Stimulated activated CD4-positive, alpha-beta T cell treated with anti-CD3 and anti-CD28 coated beads, Interleukin-2, amount 100 ng/mL, for 48 hours (primary cell): ENCODE results near the gene CCDC106.

Source experiments
- DNase-seq, 2 donors: peaks; one replicate each; pipeline ENCODE4 v3.0.0-alpha.2; 2020

The CCDC106 gene

DNA sequence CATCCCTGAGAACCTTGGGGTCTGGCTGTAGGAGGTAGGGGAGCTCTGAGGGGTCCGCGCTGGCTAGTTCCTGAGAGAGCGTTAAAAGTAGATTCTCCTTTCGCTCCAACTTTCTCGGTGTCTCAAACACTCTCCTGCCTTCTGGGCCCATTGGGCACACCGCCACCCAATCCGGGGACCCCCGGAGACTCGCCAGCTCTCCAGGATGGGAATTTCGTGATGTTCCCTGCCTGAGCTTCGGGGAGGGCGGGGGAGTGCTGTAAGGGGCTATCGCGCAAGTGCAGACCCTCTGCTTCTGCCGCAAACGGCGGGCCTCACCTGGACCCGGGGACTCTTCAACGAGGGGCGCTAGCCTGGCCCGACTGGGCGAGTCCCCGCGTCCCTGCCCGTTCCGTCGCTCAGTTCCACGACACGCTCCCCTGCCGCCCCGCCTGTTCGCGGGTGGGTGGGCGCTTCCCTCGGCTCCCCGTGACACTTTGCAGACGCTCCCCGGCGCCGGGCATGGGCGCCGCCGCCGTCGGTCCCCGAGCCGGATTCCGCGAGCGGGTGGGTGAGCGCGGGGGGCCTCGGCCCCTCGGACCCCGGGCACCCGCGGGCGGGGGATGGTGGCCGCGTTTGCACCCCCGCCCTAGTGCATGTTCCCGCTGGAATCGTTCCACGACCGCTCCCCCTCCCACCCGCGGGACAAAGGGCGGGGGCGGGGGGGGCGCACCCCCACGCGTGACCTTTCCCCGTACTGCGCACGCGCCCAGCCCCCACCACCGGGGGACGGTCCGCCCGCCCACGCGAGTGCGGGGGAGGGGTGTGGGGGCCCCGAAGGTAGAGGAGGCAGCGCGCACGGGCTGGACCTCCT lies at the start of gene CCDC106:
Gene CCDC106 (plus strand): TSS at position 481 of the 853 bp plus-strand sequence. CDS start 835 bp downstream, outside the sequence.
- no peak for DNase-seq

DNA sequence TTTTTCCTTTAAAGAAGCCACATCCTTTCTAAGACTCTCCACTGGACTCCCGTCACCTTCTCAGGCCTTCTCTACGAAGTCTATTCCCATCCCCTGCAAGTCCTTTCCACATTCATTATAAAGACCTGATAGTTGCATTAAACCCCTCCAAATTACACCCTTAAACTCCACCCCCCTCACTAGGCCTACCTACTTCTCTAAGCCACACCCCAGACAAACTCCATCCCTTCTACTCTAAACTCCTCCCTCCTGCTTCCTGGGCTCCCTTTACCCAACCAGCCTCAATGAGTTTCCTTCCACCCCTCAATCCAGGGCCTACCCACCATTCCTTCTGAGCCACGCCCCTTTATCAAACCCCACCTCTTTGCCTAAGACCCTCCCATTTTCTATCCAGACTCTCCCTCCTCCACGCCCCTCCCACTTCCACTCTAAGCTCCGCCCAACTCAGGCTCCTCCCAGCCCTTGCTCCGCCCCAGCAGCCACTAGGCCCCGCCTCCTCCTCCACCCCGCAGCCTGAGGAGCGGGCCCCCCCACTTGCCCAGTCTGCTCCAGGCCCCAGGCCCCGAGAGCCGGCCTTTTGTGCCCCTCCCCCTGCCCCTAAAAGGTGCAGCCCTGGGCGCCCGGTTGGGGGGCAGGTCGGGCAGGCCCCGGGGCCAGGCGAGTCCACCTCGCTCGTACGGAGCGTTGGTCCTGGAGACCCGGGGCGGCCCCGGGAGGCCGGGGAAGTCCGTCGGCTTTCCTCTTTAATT lies 49.1 kb upstream of the CCDC106 start:
- peak; percentile 93 to 94 for DNase-seq

DNA sequence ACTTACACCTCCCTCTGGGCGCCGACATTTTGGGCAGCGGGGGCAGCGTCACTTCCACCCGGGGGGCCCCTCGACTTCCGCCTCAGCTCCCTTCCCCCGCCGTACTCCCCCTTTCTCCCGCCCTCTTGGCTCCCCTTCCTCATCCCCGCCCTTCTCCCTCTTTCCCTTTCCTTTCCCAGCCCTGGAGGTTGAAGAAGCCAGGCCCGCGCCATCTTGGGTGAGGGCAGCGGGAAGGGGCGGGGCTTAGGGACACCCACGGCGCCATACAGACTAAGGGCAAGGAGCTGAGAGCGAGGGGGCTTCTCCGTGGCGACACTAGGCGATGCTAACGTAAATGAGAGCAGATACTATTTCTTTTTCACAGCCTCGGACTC lies 48.6 kb upstream of the CCDC106 start, which contains the start of gene FIZ1:
Gene FIZ1 (minus strand): TSS at position 50 of the 374 bp plus-strand sequence. CDS start 1,652 bp downstream, outside the sequence.
- DNase-seq: peak; percentile 94 to 96

DNA sequence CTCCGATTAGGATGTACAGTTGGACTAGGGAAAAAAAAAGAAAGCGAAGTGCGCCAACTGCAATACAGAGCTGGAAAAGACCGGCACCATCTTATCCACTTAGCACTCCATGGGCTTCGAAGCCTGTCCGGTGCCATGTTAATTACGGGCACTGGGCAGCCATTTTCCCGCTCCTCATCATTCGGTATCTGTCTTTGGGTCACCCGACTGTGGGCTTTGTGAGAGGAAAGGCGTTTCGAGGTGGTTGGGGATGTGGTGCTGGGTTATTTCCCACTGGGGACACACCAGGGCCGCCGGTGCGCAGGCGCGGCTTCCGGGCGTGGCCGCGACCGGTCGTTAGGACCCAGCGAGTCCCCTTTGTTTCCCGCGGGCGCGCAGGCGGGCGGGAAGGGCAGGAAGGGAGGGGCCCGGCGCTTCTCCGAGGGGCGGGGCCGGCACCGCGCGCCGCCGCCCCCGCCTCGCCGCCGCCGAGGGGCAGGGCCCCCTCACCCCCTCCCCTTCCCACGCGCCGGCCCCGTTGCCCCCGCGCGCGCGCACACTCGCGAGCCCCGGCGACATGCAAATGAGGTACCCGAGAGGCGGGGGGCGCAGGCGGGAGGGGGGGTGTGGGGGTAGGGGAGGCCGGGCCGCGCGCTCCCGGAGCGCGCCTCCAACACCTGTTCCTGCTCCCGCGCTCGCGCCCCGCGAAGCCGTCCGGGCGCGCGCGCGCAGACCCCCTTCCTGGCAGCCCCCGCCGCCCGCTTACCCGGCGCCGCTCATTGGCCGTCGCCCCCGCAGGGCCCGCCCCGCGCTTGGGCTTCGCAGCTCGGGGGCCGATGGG lies 48.0 kb upstream of the CCDC106 start, which contains the start of gene ZNF524:
Gene ZNF524 (plus strand): TSS at position 447 of the 820 bp plus-strand sequence. CDS start 1,825 bp downstream, outside the sequence.
- peak; percentile 71 to 73 for DNase-seq

DNA sequence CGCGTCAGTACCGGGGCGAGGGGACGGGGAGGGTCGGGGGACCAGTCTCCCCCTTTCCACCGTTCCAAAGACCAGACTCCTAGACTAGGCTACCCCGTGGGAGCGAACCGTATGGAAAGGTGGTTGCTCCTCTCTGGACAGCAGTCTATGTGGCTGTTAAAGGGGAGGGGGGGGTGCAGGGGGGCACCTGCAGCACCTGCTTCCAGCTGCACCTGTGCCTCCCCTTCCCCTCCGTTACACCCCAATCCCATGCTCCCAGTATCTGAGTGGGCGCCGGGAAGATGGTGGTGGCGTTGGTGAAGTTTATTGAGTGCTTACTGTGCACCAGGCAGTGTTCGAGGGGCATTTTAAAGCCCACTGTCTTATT lies 47.4 kb upstream of the CCDC106 start:
- DNase-seq: no peak

DNA sequence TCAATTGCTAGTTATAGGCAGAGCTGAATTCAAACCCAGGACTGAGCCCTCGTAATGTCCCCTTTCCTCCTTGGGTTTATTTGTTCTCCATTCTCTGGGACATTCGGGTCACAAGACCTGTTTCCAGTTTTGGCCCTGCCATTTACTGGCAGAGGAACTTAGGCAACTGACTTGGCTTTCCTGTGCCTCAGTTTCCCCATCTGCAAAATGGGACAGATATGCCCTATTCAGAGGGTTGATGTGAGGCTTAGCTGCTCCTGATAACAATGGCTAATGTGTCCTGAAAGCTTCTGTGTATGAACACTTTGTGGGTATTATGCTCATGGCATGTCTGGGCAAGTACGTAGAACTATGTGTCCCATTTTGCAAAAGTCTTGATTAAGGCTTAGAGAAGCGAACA lies 46.9 kb upstream of the CCDC106 start:
- no peak for DNase-seq

DNA sequence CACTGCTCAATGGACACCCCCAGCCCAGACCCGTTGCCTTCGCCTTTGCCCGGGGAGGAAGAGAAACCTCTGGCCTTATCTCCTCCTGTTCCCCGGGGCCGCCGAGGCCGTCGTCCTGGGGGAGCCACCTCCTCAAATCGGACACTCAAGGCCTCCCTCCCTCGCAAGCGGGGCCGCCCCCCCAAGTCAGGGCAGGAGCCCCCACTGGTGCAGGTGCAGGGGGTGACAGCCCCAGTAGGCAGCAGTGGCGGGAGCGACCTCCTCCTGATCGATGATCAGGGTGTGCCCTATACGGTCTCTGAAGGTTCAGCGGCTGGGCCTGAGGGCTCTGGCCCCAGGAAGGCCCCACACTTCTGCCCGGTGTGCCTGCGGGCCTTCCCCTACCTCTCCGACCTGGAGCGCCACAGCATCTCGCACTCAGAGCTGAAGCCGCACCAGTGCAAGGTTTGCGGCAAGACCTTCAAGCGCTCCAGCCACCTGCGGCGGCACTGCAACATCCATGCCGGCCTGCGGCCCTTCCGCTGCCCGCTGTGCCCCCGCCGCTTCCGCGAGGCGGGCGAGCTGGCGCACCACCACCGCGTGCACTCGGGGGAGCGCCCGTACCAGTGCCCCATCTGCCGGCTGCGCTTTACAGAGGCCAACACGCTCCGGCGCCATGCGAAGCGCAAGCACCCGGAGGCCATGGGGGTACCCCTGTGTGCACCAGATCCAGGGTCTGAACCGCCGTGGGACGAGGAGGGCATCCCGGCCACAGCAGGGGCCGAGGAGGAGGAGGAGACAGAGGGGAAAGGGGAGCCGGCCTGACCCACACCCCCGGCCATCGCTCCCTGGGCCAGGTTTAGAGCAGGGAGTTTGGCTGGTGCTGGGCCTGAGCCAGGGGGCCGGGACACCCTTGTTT lies 45.7 kb upstream of the CCDC106 start:
- no peak for DNase-seq

DNA sequence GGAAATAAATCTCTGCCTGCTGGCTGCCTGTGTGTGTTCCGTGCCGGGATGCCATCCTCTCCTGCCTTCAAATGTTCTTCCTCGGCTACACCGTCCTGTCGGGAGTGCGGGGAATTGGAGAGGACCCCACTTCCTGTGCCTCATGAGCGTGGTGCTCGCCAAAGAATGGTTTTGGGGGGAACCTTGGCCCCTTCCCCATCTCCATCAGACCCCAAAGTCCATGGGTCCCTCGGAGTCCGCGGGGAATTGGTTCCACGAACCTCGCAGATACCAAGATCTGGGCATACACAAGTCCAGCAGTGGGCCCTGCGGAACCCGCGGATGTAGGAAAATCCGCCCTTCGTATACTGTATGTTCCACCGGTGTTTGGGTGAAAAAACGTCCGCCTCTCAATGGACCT lies 44.9 kb upstream of the CCDC106 start:
- DNase-seq: no peak

DNA sequence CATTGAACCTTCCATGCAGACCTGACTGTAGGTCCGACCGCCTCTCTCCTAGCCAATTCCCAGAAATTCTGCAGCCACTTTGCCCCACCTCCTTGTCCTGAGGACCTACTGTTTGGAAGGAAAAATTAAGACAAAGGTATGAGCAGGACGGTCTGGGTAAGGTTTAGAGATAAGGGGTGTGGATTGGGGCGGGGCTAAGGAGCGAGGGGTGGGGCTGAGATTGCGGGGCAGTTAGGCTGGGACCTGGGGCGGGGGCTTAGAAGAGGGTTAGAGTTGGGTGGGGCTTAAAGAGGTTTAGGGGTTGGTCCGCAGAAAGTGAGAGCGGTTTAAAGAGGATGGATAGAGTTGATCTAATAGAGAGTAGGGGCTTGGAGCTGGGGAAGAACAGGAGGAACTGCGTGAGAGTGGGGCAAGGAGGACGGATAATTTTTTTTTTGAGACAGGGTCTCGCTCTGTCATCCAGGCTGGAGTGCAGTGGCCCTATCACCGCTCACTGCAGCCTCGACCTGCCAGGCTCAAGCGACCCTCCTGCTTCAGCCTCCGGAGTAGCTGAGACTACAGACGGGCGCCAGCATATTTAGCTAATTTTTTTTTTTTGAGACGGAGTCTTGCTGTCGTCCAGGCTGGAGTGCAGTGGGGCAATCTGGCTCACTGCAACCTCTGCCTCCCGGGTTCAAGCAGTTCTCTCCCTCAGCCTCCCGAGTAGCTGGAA lies 44.3 kb upstream of the CCDC106 start:
- no peak for DNase-seq

DNA sequence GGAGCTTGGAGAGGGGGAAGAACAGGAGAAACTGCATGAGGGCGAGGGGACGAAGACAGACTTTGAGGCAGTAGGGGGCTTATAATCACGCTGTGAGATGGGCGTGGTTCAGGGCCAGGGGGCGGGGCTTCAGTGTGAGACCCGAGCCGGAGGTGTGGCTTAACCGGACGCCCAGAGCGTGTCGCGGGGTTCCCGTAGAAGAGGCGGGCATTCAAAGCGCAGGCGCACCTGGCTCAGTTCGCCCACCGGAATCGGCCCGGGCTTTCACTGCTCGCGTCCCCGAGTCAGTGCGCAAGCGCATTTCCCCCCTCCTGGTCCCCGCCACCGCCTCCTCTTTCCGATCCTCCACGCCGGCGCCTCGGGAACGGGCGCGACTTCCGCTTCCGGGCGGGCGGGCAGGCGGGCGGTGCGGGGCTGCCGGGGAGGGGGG lies 42.8 kb upstream of the CCDC106 start:
- peak; percentile 98 to 99 for DNase-seq

DNA sequence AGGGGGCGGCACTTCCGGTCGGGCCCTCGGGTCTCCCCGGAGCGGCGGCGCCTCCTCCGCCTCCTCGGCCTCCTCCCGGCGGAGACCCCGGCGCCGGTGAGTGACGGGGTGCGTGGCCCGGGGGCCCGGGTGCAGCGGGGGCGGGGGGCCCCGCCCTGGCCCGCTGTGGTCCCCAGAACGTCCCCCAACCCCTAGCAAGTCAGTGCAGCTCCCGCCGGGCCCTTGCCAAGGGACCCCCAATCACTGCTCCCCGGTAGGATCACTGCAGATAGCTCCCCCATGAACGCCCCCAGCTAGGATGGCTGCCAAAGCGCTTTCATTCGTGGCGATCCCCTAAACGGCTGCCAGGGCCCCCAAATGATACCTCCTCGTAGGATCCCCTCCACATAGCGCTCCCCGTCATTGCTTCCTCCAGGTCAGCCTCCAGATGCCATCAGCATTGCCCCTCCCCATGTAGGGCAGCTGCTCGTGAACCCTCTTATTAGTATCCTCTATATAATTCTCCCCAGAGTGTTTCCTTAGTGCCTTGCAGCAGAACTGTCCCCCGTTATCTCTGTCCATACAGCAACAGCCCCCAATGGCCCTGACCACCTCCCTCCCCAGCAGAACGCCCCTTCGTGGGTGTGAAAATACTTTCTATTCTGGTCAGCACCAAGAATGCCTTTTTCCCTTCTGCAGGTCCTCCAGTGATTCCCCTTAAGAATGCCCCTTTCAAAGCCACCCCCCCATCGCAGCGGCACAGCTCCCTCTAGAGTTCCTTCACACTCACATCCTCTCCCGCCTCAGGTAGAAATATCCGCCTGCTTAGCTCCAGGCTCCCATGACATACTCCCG lies 42.2 kb upstream of the CCDC106 start, which contains the start of gene ZNF865:
Gene ZNF865 (plus strand): TSS at position 11 of the 834 bp plus-strand sequence. CDS start 7,972 bp downstream, outside the sequence.
- DNase-seq: peak; percentile 58

DNA sequence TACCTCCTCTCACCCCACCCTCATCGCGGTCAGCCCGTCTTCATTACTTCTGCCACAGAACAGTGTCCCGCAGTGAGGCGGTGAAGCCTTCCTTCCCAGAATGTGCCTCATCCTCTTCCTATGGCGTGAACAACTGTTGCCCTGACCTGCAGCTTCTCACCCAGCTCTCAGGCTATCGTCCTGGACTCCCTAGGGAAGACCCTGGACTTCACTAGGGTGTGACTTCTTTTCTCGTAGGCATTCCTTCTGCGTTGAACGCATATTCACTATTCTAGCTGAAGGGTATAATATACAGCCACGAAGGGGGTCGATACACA lies 41.6 kb upstream of the CCDC106 start:
- no peak for DNase-seq

DNA sequence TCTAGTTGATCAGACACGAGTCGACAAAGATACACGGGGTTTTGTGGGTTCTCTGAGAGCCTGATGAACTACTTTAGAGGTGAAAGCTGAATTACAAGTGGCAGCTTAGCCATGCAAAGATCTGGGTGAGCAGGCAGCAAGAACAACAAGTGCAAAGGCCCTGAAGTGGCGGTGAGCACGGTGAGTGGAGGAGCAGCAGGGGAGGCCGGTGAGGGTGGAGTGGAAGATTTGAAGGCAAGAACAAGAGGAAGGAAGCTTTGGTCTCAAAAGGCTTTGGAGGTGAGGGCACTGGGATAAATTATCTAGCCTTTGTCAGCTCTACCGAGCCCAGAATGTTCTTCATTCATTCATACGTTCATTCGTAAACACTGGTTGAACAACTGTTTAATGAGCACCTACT lies 41.2 kb upstream of the CCDC106 start:
- DNase-seq: no peak

DNA sequence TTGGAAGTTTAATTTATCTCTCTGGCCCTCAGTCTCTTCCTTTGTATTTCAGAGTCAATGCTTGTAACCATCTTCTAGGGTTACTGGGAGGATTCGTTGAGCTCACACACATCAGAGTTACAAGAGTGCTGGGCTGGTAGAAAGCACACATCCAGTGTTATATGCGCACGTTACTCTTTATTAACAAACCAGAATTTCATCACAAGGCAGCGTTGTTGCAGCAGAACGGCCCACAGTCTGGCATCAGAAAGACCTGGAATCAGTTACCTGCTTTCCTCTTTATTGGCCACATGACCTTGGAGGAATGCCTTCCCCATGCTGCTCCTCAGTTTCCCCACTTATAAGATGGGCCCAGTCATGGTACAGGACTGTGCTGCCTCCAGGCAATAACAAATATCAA lies 38.7 kb upstream of the CCDC106 start:
- DNase-seq: no peak

DNA sequence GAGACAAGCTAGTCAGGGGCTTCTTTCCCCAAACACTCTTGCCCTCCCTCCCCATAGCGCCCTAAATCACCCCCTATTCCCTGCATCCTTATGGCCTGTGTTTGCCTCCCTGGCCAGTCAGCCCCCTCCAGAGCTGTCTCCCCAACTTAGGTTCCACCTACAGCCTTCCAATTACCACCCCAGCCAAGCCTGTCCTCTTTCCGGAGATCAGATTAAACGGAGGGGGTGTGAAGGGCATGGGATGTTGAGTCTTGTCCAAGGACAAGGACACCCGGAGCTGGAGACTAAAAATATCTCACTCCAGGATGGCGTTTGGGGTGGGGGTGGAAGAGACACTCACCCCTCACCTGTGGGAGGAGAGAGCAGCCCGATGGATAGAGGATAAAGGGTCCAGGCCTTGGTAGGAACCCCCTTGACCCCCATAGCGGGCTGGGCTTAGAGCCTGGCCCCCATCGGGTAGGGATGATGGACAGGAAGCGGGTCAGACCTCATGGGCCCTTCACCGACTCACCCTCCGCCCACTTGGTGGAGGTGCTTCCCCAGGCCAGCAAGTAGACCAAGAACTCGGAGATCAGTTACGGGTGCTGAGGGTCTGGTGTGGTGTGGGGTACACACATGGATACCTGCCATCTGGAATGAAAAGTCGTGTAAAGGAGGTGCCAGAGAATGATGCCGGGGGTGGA lies 36.6 kb upstream of the CCDC106 start:
- DNase-seq: no peak

DNA sequence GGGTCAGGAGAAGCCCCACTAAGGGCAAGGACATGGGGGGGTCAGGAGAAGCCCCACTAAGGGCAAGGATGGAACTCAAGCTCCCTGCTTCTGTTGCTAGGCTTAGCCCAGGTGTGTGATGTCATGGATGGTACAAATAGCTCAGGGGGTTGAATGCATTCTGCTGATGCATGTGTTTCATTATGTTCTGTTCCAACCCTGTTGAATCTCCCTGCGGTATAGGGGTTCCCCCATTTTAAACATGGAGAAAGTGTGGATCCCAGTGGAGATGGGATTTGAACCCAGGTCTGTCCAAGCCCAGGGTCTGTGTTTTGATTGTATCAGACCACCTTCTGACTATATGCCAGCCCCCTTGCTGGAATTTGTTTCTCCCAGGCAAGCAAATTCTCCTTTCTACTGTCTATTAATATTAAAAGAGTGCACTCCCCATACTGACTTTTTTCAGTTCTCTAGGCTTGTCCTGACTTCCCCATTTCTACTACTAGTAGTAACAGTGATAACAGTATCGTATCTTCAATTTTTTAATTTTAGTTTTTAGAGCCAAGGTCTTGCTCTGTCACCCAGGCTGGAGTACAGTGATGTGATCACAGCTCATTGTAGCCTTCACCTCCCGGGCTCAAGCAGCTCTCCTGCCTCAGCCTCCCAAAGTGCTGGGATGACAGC lies 35.9 kb upstream of the CCDC106 start:
- DNase-seq: no peak

DNA sequence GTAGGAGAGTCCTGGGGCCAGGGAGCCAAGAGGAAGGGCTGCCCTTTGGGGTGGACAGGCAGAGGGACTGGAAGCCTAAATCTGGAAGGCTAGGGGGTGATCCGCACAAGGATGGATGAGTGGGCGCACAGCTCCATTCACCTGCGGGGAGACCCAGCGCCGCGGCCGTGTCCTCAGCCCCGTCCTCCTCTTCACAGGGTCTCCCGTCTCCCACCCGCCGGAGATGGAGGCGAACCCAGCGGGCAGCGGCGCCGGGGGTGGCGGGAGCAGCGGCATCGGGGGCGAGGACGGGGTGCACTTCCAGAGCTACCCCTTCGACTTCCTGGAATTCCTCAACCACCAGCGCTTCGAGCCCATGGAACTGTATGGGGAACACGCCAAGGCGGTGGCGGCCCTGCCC lies 34.6 kb upstream of the CCDC106 start:
- DNase-seq: no peak

DNA sequence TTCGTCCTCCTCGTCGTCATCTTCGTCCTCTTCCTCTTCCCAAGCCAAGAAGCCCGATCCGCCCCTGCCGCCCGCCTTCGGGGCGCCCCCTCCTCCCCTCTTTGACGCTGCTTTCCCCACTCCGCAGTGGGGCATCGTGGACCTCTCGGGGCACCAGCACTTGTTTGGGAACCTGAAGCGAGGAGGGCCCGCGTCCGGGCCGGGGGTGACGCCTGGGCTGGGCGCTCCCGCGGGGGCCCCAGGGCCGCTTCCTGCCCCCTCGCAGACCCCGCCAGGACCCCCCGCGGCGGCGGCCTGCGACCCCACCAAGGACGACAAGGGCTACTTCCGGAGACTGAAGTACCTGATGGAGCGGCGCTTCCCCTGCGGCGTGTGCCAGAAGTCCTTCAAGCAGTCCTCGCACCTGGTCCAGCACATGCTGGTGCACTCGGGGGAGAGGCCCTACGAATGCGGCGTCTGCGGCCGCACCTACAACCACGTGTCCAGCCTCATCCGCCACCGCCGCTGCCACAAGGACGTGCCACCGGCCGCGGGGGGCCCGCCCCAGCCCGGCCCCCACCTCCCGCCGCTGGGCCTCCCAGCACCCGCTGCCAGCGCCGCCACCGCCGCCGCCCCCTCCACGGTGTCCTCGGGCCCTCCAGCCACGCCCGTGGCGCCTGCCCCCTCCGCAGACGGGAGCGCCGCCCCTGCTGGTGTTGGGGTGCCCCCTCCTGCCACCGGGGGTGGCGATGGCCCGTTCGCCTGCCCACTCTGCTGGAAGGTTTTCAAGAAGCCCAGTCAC lies 33.9 kb upstream of the CCDC106 start:
- DNase-seq: no peak
